A549 (cell line): ENCODE results near the gene FAM227B. TPM values are rescaled to one million over a fixed set of nuclear protein-coding genes. Genes with fewer than 3 reads are reported as not detected.
"Not testable (repeated sequence)": the region's sequence is repeated elsewhere in the genome, so short reads cannot be mapped to it uniquely, and the experiment has no call there.

Source experiments
- ATAC-seq, 2 experiments: fragments of 200-7000 bp in 1 of 2; fragments of >200 bp in 1 of 2; cut with Nextera tagmentation in 1 of 2; cut with Tn5 transposase in 1 of 2; 3 replicates each; pipeline versions ENCODE4 v1.8.0 to v1.9.1; 2018 to 2020; ENCODE audit warnings: mild to moderate bottlenecking in 1 of 2, moderate library complexity in 1 of 2
- CTCF ChIA-PET: fragments of 300-600 bp; sonication (Branson Sonifier 250); formaldehyde crosslinking; extraction: SDS; loops from one replicate; lab custom pipeline; 2021; ENCODE audit warnings: antibody characterized with exemption, inconsistent platforms; lab: Yijun Ruan, JAX
- POLR2A ChIA-PET: fragments of 350-600 bp; formaldehyde crosslinking; extraction: SDS; loops from one replicate; lab custom pipeline; 2021; ENCODE audit warnings: antibody characterized with exemption, inconsistent platforms; lab: Yijun Ruan, JAX
- DNase-seq, 2 experiments: peaks; one replicate each; pipeline versions ENCODE4 v3.0.0 to v3.0.0-alpha.2; 2011 to 2016; ENCODE audit warnings: low read depth in 1 of 2, low spot score in 1 of 2
- FAIRE-seq: peaks from 2 replicates; lab custom pipeline; 2011; peaks lifted over from hg19 to GRCh38; lab: Jason Lieb, UNC
- H3K27ac ChIP-seq, 2 experiments: fragments of >200 bp; sonication (Bioruptor Twin); formaldehyde crosslinking; 3 replicates each; pipeline ENCODE4 v1.5.1; 2016 to 2017
- H3K4me1 ChIP-seq: fragments of >200 bp; sonication (Bioruptor Twin); formaldehyde crosslinking; 3 replicates; pipeline ENCODE4 v1.6.1; 2016
- H3K4me2 ChIP-seq: fragments of >200 bp; sonication (Bioruptor Twin); formaldehyde crosslinking; 3 replicates; pipeline ENCODE4 v1.6.1; 2016
- H3K4me3 ChIP-seq: fragments of >200 bp; sonication (Bioruptor Twin); formaldehyde crosslinking; 3 replicates; pipeline ENCODE4 v1.5.1; 2016
- H3K9me3 ChIP-seq: fragments of >200 bp; sonication (Bioruptor Twin); formaldehyde crosslinking; 3 replicates; pipeline ENCODE4 v1.6.1; 2016
- BHLHE40 ChIP-seq: IDR thresholded peaks from 2 replicates; pipeline ENCODE4 v1.6.1; 2012; ENCODE audit warnings: low read depth, low read length, inconsistent platforms
- CHD4 ChIP-seq: fragments of 200-600 bp; sonication (generic); IDR thresholded peaks from 2 replicates; pipeline ENCODE4 v1.6.1; 2016; ENCODE audit warnings: antibody characterized with exemption, mild to moderate bottlenecking, borderline replicate concordance
- EHF ChIP-seq: fragments of 250-450 bp; sonication (Bioruptor Pico); IDR thresholded peaks from 2 replicates; pipeline ENCODE4 v1.5.0; 2020; ENCODE audit warnings: mild to moderate bottlenecking
- ESRRA ChIP-seq: fragments of 150-350 bp; IDR thresholded peaks from 2 replicates; pipeline ENCODE4 v1.6.1; 2014; ENCODE audit warnings: mild to moderate bottlenecking, low read length, borderline replicate concordance
- FOSL2 ChIP-seq, 2 experiments: fragments of 450-650 bp in 1 of 2; fragments of >200 bp in 1 of 2; sonication (Bioruptor Twin) in 1 of 2; formaldehyde crosslinking; IDR thresholded peaks; 2 replicates each; pipeline versions ENCODE4 v1.5.0 to v1.6.1; 2016 to 2020; ENCODE audit warnings: mild to moderate bottlenecking in 1 of 2, moderate library complexity in 1 of 2
- FOXS1 ChIP-seq: fragments of 250-450 bp; sonication (Bioruptor Pico); IDR thresholded peaks from 2 replicates; pipeline ENCODE4 v1.5.0; 2020; ENCODE audit warnings: mild to moderate bottlenecking, moderate library complexity
- HES2 ChIP-seq: fragments of >200 bp; sonication (Bioruptor Twin); formaldehyde crosslinking; IDR thresholded peaks from 2 replicates; pipeline ENCODE4 v1.6.1; 2016
- HMGXB4 ChIP-seq: fragments of 250-450 bp; sonication (Bioruptor Pico); IDR thresholded peaks from 2 replicates; pipeline ENCODE4 v1.5.0; 2021; ENCODE audit warnings: mild to moderate bottlenecking, moderate library complexity, borderline replicate concordance
- HOXA7 ChIP-seq: fragments of 250-450 bp; sonication (Bioruptor Pico); IDR thresholded peaks from 2 replicates; pipeline ENCODE4 v1.5.0; 2020; ENCODE audit warnings: mild to moderate bottlenecking, moderate library complexity
- MAFK ChIP-seq: fragments of 450-650 bp; IDR thresholded peaks from 2 replicates; pipeline ENCODE4 v1.6.1; 2014; ENCODE audit not compliant: partially characterized antibody
- MAX ChIP-seq: IDR thresholded peaks from 2 replicates; pipeline ENCODE4 v1.6.1; 2012
- MYC ChIP-seq: IDR thresholded peaks from 2 replicates; pipeline ENCODE4 v1.6.1; 2012; ENCODE audit warnings: mild to moderate bottlenecking, inconsistent platforms, low read length, improper control_type of control experiment, borderline replicate concordance
- NFE2L2 ChIP-seq: fragments of 150-350 bp; conservative IDR thresholded peaks from 2 replicates; pipeline ENCODE4 v1.6.1; 2014; ENCODE audit warnings: low read length
- NR3C1 ChIP-seq: fragments of >200 bp; sonication (Bioruptor Twin); formaldehyde crosslinking; IDR thresholded peaks from 3 replicates; pipeline ENCODE4 v1.6.1; 2017
- RCOR1 ChIP-seq: fragments of 150-350 bp; IDR thresholded peaks from 2 replicates; pipeline ENCODE4 v1.6.1; 2014; ENCODE audit warnings: antibody characterized with exemption, low read length, low read depth
- RFX5 ChIP-seq: fragments of 450-650 bp; IDR thresholded peaks from 2 replicates; pipeline ENCODE4 v1.7.1; 2014; ENCODE audit warnings: antibody characterized with exemption, mild to moderate bottlenecking, moderate library complexity
- SMC3 ChIP-seq: fragments of >200 bp; sonication (Bioruptor Twin); formaldehyde crosslinking; IDR thresholded peaks from 3 replicates; pipeline ENCODE4 v1.6.1; 2018; ENCODE audit warnings: inconsistent platforms
- SREBF2 ChIP-seq: fragments of 450-650 bp; IDR thresholded peaks from 2 replicates; pipeline ENCODE4 v1.6.1; 2014; ENCODE audit warnings: mild to moderate bottlenecking, moderate library complexity
- TFCP2L1 ChIP-seq: fragments of 250-450 bp; sonication (Bioruptor Pico); IDR thresholded peaks from 2 replicates; pipeline ENCODE4 v1.5.0; 2021; ENCODE audit warnings: mild to moderate bottlenecking
- ZC3H11A ChIP-seq: fragments of 450-650 bp; IDR thresholded peaks from 2 replicates; pipeline ENCODE4 v1.6.1; 2014; ENCODE audit warnings: antibody characterized with exemption, mild to moderate bottlenecking
- ZNF302 ChIP-seq: fragments of 250-450 bp; sonication (Bioruptor Pico); IDR thresholded peaks from 2 replicates; pipeline ENCODE4 v1.9.0; 2021; ENCODE audit warnings: inconsistent platforms, mild to moderate bottlenecking, moderate library complexity
- WGBS: methylation state at CpG from one replicate; pipeline ENCODE4 v1.1.6; 2017; ENCODE audit errors: missing lambda C conversion rate; 5-methylcytosine and 5-hydroxymethylcytosine counted together
- polyA plus RNA-seq, 4 experiments: library from polyadenylated mRNA; depleted of rRNA in 3 of 4; stranded (reverse); fragments of >200 nt; fragmentation: RNase III in 1 of 4; extraction: RNeasy Plus Mini Kit Qiagen cat#74134 plus additional on column Dnase treatment in 1 of 4; gene quantifications; 2 replicates in 3 of 4; 3 replicates in 1 of 4; pipeline ENCODE4 v1.2.3, GENCODE V29; 2011 to 2017

Gene FAM227B
- polyA plus RNA-seq, 2 of the 4 experiments (the other 2 are of a cell fraction): 1.9 to 3.7 TPM

GRCh38 chr15:49412797-49413196 is 207.8 kb downstream of the FAM227B start (continued):
- no peak for TF ChIP-seq ESRRA
- no peak for TF ChIP-seq HOXA7 (CRISPR knock-in tag)
- TF ChIP-seq MYC: no peak
- no peak for TF ChIP-seq HMGXB4 (CRISPR knock-in tag)
- no peak for TF ChIP-seq ZNF302 (CRISPR knock-in tag)
- TF ChIP-seq, all 56 proteins: peak for 0

GRCh38 chr15:49410641-49411040 is 210.0 kb downstream of the FAM227B start:
- no peak for ATAC-seq
- Histone ChIP-seq H3K9me3 (no peaks in the 10 kb centered on the region), H3K4me3 (no peak overlapping the region), H3K27ac (no peak overlapping the region), H3K4me1 (no peaks in the 10 kb centered on the region; the same call in 2 of the 3 replicates), H3K4me2 (no peak overlapping the region)
- POLR2A ChIA-PET: no interaction called here
- no peak for FAIRE-seq
- CTCF ChIA-PET: no interaction called here
- TF ChIP-seq TFCP2L1 (CRISPR knock-in tag): no peak
- TF ChIP-seq NFE2L2: no peak
- DNase-seq: no peak

GRCh38 chr15:49406352-49407118 is 214.1 kb downstream of the FAM227B start:
- Histone ChIP-seq H3K4me2 (no peak overlapping the region), H3K4me1 (no peaks in the 10 kb centered on the region), H3K27ac (no peak overlapping the region), H3K9me3 (no peaks in the 10 kb centered on the region), H3K4me3 (no peak overlapping the region)
- ChIA-PET CTCF (no interaction called here), POLR2A (no interaction called here)
- DNase-seq (no peak), FAIRE-seq (no peak), ATAC-seq (no peak)
- TF ChIP-seq MAX (no peak), RFX5 (no peak), RCOR1 (no peak), FOSL2 (IDR thresholded peaks at IDR 0.05) (no peak), FOSL2 (CRISPR knock-in tag; IDR thresholded peaks at IDR 0.05) (no peak)
- WGBS: 36% methylated on average over 7 of the region's 17 CpGs

- H3K27ac ChIP-seq, CTCF ChIA-PET, H3K4me3 ChIP-seq, H3K4me2 ChIP-seq, ATAC-seq, H3K4me1 ChIP-seq, POLR2A ChIA-PET, DNase-seq, H3K9me3 ChIP-seq, FAIRE-seq: not testable (repeated sequence)
- WGBS: 2% methylated on average over 5 of the region's 5 CpGs
Measured at GRCh38 chr15:49402515-49403296, 217.9 kb downstream of the FAM227B start.

GRCh38 chr15:49387471-49387870 is 233.1 kb downstream of the FAM227B start:
- no peak overlapping the region for H3K4me3 ChIP-seq
- CTCF ChIA-PET: no interaction called here
- FAIRE-seq: no peak

More at GRCh38 chr15:49387471-49387870, 233.1 kb downstream of the FAM227B start:
- no peak for TF ChIP-seq NR3C1
- TF ChIP-seq ZC3H11A: no peak
- TF ChIP-seq FOXS1 (CRISPR knock-in tag): no peak
- no peak for TF ChIP-seq ZNF302 (CRISPR knock-in tag)
- no peak for TF ChIP-seq EHF
- no peak for TF ChIP-seq MAFK
- TF ChIP-seq HES2: no peak
- no peak for TF ChIP-seq BHLHE40
- TF ChIP-seq SREBF2: no peak
- no peak for TF ChIP-seq SMC3
- TF ChIP-seq CHD4: no peak
- 5% methylated on average over 2 of the region's 2 CpGs for WGBS
- POLR2A ChIA-PET: no interaction called here
- DNase-seq (no peak), ATAC-seq (no peak)
- Histone ChIP-seq H3K4me2 (no peak overlapping the region), H3K9me3 (no peaks in the 10 kb centered on the region), H3K27ac (no peak overlapping the region), H3K4me1 (peaks cover 10% of the 10 kb centered on the region; the same call in 2 of the 3 replicates)
